ENCODE data around the gene EFTUD2.
A peak's percentile ranks its signal among the peaks of the same experiment; 100 is the strongest.

EFTUD2 gene

DNA sequence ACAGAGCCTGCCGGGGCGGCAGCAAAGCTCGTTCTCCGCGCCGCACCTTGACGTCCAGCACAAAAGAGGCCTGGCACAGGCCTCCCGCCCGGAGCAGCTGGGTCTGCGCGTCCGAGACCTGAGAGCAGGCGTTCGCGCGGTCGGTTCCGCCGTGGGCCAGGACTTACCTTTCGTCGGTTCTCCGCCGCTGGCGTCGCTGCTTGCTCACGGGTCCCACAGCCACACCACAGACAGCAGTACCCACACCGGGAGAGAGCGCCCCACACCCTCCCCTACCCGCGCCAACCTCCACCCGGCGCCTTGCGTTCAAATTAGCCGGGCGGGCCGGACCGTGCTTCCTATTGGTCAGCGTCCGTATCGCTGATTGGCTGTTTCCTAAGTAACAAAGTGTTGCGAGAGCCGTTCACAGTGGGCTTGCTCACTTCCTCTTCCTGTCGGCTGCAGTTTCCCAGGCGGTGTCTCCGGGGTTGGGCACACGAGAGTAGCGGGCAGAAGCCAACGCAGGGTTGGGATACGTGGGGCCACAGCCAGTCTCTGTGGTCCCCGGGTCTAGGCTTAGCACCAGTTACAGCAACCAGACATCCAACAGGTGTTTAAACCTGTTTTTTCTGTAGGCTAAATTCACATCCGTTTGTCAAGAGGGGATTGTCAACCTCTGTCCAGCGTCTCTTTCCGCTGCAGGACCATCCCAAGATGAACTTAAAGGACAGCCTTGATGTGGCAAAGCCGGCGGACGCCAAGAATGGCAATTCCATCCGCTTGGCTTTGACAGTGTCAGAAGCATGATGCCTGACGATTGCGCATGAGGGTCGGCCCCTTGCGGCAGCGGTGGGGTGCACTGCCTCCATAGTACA lies 48.4 kb upstream of the EFTUD2 start, which contains the start of gene KIF18B (continued):
- TF ChIP-seq, protein P1, sequence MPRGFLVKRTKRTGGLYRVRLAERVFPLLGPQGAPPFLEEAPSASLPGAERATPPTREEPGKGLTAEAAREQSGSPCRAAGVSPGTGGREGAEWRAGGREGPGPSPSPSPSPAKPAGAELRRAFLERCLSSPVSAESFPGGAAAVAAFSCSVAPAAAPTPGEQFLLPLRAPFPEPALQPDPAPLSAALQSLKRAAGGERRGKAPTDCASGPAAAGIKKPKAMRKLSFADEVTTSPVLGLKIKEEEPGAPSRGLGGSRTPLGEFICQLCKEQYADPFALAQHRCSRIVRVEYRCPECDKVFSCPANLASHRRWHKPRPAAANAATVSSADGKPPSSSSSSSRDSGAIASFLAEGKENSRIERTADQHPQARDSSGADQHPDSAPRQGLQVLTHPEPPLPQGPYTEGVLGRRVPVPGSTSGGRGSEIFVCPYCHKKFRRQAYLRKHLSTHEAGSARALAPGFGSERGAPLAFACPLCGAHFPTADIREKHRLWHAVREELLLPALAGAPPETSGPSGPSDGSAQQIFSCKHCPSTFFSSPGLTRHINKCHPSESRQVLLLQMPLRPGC (tag by site-specific recombination; IDR thresholded peaks at IDR 0.05): peak; percentile 64; the same call in 1 of the 2 replicates
- TF ChIP-seq ZSCAN30 (tag by site-specific recombination; IDR thresholded peaks at IDR 0.05) (0 out of 2 replicates have a peak, but pooled peaks have one; percentile 53), ZNF600 (tag by site-specific recombination; IDR thresholded peaks at IDR 0.05) (peak; percentile 76; the same call in 1 of the 2 replicates), PRDM1 (tag by site-specific recombination; IDR thresholded peaks at IDR 0.05) (no peak), ZFP69B (tag by site-specific recombination; IDR thresholded peaks at IDR 0.05) (peak; percentile 87), SETDB1 (IDR thresholded peaks at IDR 0.05; ENCODE audit: insufficient read length, low read length) (no peak), ZFP37 (tag by site-specific recombination; IDR thresholded peaks at IDR 0.05) (peak; percentile 86; the same call in 1 of the 2 replicates), ZNF16 (tag by site-specific recombination; IDR thresholded peaks at IDR 0.05; ENCODE audit: low read depth) (no peak), ZNF274 (IDR thresholded peaks at IDR 0.05; ENCODE audit: low read length) (no peak), ZNF274 (tag by site-specific recombination; IDR thresholded peaks at IDR 0.05; ENCODE audit: borderline replicate concordance) (no peak), ZNF843 (tag by site-specific recombination; IDR thresholded peaks at IDR 0.05) (no peak), OVOL3 (tag by site-specific recombination; IDR thresholded peaks at IDR 0.05) (peak; percentile 54; the same call in 1 of the 2 replicates), ZNF660 (tag by site-specific recombination; IDR thresholded peaks at IDR 0.05) (0 out of 2 replicates have a peak, but pooled peaks have one; percentile 21), ZNF114 (tag by site-specific recombination; IDR thresholded peaks at IDR 0.05) (no peak), ZNF248 (tag by site-specific recombination; IDR thresholded peaks at IDR 0.05) (no peak), TCF7L2 (IDR thresholded peaks at IDR 0.05; ENCODE audit: borderline replicate concordance, low read depth, low read length) (no peak), ZFP41 (tag by site-specific recombination; IDR thresholded peaks at IDR 0.05; ENCODE audit: borderline replicate concordance) (no peak), ZNF426 (tag by site-specific recombination; IDR thresholded peaks at IDR 0.05) (no peak), ZNF610 (tag by site-specific recombination; IDR thresholded peaks at IDR 0.05; ENCODE audit: borderline replicate concordance) (peak; percentile 60; the same call in 1 of the 2 replicates), SP2 (tag by site-specific recombination; IDR thresholded peaks at IDR 0.05) (peak; percentile 94)
- TF ChIP-seq, protein P2, sequence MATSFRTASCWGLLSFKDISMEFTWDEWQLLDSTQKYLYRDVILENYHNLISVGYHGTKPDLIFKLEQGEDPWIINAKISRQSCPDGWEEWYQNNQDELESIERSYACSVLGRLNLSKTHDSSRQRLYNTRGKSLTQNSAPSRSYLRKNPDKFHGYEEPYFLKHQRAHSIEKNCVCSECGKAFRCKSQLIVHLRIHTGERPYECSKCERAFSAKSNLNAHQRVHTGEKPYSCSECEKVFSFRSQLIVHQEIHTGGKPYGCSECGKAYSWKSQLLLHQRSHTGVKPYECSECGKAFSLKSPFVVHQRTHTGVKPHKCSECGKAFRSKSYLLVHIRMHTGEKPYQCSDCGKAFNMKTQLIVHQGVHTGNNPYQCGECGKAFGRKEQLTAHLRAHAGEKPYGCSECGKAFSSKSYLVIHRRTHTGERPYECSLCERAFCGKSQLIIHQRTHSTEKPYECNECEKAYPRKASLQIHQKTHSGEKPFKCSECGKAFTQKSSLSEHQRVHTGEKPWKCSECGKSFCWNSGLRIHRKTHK (tag by site-specific recombination; IDR thresholded peaks at IDR 0.05): no peak
- TF ChIP-seq, protein P3, sequence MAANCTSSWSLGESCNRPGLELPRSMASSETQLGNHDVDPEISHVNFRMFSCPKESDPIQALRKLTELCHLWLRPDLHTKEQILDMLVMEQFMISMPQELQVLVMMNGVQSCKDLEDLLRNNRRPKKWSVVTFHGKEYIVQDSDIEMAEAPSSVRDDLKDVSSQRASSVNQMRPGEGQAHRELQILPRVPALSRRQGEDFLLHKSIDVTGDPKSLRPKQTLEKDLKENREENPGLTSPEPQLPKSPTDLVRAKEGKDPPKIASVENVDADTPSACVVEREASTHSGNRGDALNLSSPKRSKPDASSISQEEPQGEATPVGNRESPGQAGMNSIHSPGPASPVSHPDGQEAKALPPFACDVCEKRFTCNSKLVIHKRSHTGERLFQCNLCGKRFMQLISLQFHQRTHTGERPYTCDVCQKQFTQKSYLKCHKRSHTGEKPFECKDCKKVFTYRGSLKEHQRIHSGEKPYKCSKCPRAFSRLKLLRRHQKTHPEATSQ (tag by site-specific recombination; IDR thresholded peaks at IDR 0.05): peak; percentile 29; the same call in 1 of the 2 replicates
- TF ChIP-seq, protein P4, sequence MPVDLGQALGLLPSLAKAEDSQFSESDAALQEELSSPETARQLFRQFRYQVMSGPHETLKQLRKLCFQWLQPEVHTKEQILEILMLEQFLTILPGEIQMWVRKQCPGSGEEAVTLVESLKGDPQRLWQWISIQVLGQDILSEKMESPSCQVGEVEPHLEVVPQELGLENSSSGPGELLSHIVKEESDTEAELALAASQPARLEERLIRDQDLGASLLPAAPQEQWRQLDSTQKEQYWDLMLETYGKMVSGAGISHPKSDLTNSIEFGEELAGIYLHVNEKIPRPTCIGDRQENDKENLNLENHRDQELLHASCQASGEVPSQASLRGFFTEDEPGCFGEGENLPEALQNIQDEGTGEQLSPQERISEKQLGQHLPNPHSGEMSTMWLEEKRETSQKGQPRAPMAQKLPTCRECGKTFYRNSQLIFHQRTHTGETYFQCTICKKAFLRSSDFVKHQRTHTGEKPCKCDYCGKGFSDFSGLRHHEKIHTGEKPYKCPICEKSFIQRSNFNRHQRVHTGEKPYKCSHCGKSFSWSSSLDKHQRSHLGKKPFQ (tag by site-specific recombination; IDR thresholded peaks at IDR 0.05): no peak
- TF ChIP-seq, protein P5, sequence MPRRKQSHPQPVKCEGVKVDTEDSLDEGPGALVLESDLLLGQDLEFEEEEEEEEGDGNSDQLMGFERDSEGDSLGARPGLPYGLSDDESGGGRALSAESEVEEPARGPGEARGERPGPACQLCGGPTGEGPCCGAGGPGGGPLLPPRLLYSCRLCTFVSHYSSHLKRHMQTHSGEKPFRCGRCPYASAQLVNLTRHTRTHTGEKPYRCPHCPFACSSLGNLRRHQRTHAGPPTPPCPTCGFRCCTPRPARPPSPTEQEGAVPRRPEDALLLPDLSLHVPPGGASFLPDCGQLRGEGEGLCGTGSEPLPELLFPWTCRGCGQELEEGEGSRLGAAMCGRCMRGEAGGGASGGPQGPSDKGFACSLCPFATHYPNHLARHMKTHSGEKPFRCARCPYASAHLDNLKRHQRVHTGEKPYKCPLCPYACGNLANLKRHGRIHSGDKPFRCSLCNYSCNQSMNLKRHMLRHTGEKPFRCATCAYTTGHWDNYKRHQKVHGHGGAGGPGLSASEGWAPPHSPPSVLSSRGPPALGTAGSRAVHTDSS (tag by site-specific recombination; IDR thresholded peaks at IDR 0.05): no peak
- TF ChIP-seq, protein P6, sequence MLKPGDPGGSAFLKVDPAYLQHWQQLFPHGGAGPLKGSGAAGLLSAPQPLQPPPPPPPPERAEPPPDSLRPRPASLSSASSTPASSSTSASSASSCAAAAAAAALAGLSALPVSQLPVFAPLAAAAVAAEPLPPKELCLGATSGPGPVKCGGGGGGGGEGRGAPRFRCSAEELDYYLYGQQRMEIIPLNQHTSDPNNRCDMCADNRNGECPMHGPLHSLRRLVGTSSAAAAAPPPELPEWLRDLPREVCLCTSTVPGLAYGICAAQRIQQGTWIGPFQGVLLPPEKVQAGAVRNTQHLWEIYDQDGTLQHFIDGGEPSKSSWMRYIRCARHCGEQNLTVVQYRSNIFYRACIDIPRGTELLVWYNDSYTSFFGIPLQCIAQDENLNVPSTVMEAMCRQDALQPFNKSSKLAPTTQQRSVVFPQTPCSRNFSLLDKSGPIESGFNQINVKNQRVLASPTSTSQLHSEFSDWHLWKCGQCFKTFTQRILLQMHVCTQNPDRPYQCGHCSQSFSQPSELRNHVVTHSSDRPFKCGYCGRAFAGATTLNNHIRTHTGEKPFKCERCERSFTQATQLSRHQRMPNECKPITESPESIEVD (tag by site-specific recombination; IDR thresholded peaks at IDR 0.05): no peak
- TF ChIP-seq, protein P7, sequence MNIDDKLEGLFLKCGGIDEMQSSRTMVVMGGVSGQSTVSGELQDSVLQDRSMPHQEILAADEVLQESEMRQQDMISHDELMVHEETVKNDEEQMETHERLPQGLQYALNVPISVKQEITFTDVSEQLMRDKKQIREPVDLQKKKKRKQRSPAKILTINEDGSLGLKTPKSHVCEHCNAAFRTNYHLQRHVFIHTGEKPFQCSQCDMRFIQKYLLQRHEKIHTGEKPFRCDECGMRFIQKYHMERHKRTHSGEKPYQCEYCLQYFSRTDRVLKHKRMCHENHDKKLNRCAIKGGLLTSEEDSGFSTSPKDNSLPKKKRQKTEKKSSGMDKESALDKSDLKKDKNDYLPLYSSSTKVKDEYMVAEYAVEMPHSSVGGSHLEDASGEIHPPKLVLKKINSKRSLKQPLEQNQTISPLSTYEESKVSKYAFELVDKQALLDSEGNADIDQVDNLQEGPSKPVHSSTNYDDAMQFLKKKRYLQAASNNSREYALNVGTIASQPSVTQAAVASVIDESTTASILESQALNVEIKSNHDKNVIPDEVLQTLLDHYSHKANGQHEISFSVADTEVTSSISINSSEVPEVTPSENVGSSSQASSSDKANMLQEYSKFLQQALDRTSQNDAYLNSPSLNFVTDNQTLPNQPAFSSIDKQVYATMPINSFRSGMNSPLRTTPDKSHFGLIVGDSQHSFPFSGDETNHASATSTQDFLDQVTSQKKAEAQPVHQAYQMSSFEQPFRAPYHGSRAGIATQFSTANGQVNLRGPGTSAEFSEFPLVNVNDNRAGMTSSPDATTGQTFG (tag by site-specific recombination; IDR thresholded peaks at IDR 0.05; ENCODE audit: borderline replicate concordance): no peak

All from HEK293 (cell line).